Measurements from ENCODE around the gene ZMYM4. TPM values are rescaled to one million over a fixed set of nuclear protein-coding genes. Genes with fewer than 3 reads are reported as not detected.
"Not testable (repeated sequence)": the region's sequence is repeated elsewhere in the genome, so short reads cannot be mapped to it uniquely, and the experiment has no call there.

Gene ZMYM4
- polyA plus RNA-seq, 1 donor from 2014 or later: 28.0 TPM

DNA sequence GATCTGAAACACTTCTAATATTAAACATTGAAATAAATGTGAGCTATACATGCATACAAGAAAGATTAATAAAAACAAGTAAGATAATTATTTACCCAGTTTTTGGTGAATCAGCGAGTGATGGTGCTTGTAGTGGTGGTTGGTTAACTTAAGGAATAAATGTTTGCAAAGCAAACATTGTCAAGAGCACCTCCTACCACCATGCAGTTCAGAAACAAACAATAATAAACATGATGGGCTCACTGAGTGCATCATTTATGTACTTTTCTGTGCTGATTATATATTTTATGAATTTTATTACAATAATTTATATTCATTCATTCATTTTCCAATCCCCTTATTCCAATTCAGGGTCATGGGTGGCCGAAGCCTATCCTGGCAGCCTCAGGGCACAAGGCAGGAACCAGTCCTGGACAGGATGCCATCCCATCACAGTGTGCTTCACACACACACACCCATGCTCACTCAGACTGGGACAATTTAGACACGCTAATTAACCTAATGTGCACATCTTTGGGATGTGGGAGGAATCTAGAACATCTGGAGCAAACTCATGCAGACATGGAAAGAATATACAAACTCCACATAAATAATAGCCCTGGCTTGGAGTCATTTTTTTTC lies 57.8 kb downstream of the ZMYM4 start:
- Mint-ChIP-seq H3K4me3 (no peak overlapping the region), H3K4me1 (peaks cover 0 to 8% (median under 1%) of the 10 kb centered on the region in 3 donors), H3K36me3 (peaks cover 12% of the 10 kb centered on the region), H3K27ac (no peak overlapping the region), H3K9me3 (no peaks in the 10 kb centered on the region), H3K27me3 (no peaks in the 10 kb centered on the region)

DNA sequence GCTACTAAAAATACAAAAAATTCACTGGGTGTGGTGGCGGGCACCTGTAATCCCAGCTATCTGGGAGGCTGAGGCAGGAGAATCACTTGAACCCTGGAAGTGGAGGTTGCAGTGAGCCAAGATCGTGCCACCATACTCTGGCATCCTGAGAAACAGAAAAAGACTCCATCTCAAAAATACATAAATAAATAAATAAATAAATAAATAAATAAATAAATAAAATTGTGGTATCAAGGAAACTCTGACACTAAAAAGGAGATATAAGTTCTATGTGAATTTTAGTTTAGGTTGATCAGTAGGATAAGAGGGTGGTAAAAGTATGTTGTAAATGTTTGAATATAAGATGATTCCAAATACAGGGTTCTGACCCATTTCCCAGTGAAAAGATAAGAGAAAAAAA lies 63.1 kb downstream of the ZMYM4 start:
- H3K9me3 Mint-ChIP-seq, H3K4me3 Mint-ChIP-seq, H3K27ac Mint-ChIP-seq, H3K4me1 Mint-ChIP-seq, H3K27me3 Mint-ChIP-seq: not testable (repeated sequence)
- peaks cover 12% of the 10 kb centered on the region for H3K36me3 Mint-ChIP-seq

DNA sequence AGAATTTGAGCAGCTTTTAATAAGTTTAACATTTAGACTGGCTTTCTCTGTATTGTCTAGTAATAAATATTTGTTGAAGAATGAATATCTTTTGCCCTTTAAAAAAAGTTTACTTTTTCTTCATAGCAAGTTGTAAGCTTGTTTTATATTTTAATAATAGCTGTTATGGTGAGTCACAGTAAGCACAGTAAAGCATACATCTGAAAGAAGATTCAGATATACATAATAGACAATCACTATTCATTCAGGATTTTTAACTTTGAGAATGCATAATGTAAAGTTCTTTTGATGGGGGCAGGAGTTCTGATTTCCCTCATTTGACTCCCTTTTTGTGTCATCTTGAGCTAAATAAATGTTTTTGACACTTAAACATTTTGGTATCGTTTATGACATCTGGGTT lies 66.0 kb downstream of the ZMYM4 start:
- Mint-ChIP-seq H3K27ac (no peak overlapping the region), H3K36me3 (peaks cover 7% of the 10 kb centered on the region), H3K27me3 (no peaks in the 10 kb centered on the region), H3K4me1 (peaks cover 0 to 10% (median 3%) of the 10 kb centered on the region in 3 donors), H3K9me3 (no peaks in the 10 kb centered on the region), H3K4me3 (no peak overlapping the region)

DNA sequence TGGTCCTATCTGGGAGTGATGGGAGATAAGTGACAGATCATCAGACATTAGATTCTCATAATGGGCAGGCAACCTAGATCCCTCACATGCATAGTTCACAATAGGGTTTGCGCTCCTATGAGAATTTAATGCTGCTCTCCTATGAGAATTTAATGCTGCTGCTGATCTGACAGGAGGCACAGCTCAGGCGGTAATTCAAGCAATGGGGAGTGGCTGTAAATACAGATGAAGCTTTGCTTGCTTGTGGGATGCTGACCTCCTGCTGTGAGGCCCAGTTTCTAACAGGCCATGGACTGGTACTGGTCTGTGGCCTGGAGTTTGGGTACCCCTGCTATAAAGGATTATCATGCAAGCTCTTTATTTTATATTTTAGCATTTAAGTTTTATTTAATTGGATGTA lies 72.0 kb downstream of the ZMYM4 start:
- Mint-ChIP-seq H3K36me3 (peaks cover 2% of the 10 kb centered on the region), H3K9me3 (no peaks in the 10 kb centered on the region), H3K4me1 (peaks cover 0 to 10% (median 9%) of the 10 kb centered on the region in 3 donors), H3K27me3 (no peaks in the 10 kb centered on the region), H3K4me3 (no peak overlapping the region), H3K27ac (no peak overlapping the region)

DNA sequence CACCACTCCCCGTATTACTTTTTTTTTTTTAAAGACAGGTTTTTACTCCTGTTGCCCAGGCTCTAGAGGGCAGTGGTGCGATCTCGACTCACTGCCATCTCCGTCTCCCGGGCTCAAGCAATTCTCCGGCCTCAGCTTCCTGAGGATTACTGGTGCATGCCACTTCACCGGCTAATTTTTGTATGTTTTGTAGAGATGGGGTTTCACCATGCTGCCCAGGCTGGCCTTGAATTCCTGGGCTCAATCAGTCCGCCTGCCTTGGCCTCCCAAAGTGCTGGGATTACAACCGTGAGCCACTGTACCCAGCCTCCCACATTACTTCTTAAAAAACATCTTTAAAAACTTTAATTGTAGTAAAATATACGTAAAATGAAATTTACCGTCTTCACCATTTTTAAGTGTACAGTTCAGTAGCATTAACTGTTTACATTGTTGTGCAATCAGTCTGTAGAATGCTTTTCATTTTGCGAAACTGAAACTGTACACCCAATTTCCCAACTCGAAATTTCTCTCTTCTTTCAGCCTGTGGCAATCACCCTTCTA lies 77.0 kb downstream of the ZMYM4 start:
- Mint-ChIP-seq H3K4me3 (no peak overlapping the region), H3K27ac (no peak overlapping the region), H3K27me3 (no peaks in the 10 kb centered on the region)

DNA sequence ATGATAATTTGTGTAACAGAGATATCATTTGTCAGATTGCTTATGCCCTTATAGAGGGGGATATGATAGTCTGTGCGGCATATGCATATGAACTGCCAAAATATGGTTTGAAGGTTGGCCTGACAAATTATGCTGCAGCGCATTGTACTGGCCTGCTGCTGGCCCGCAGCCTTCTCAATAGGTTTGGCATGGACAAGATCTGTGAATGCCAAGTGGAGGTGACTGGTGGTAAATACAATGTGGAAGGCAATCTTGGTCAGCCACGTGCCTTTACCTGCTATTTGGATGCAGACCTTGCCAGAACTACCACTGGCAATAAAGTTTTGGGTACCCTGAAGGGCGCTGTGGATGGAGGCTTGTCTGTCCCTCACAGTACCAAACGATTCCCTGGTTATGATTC lies 82.4 kb downstream of the ZMYM4 start:
- Mint-ChIP-seq H3K4me1 (peaks cover 0 to 5% (median under 1%) of the 10 kb centered on the region in 3 donors), H3K9me3 (no peaks in the 10 kb centered on the region), H3K27ac (no peak overlapping the region), H3K4me3 (no peak overlapping the region), H3K36me3 (peaks cover 9% of the 10 kb centered on the region), H3K27me3 (no peaks in the 10 kb centered on the region)

More for the DNA sequence above, 77.0 kb downstream of the ZMYM4 start:
- no peaks in the 10 kb centered on the region for H3K9me3 Mint-ChIP-seq
- H3K36me3 Mint-ChIP-seq: no peaks in the 10 kb centered on the region
- H3K4me1 Mint-ChIP-seq: peaks cover 0 to 7% (median 2%) of the 10 kb centered on the region in 3 donors

DNA sequence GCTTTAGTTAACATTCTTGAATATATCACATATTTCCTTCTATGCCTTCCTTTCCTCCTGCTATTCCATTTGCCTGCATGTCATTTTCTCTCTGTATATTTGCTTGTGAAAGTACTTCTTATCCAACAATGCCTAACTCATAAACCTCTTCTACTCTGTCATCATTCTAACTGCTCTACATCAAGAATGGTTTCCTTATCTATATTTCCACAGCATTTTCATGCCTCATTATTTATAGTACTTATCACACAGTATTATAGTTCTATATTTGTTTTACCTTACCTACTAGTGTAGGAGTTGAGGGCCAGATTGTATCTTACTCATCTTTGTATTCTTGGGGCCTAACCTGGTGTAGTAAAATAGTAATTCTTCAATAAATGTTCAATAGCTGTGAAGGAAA lies 91.5 kb downstream of the ZMYM4 start:
- Mint-ChIP-seq H3K36me3 (peaks cover 17% of the 10 kb centered on the region), H3K9me3 (no peaks in the 10 kb centered on the region), H3K4me1 (peaks cover 15 to 26% (median 19%) of the 10 kb centered on the region in 3 donors), H3K27ac (no peak overlapping the region), H3K4me3 (no peak overlapping the region), H3K27me3 (no peaks in the 10 kb centered on the region)

DNA sequence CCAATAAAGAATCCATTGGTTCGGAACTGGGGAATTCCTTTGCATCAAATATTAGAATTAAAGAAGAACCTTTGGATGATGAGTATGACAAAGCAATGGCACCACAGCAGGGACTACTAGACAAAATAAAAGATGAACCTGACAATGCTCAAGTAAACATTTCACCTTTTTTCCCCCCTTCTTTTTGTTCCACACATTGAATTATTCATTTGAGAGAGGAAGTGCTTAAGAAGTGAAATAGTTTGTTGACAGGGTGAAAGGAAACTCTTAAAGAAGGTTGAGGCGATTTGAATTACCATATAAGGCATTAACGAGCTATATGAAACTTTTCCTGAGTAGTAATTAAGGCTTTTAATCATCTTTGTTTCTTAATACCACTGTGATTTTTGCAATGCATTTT lies 93.1 kb downstream of the ZMYM4 start:
- Mint-ChIP-seq H3K4me1 (peaks cover 16 to 26% (median 19%) of the 10 kb centered on the region in 3 donors), H3K4me3 (no peak overlapping the region), H3K27me3 (no peaks in the 10 kb centered on the region), H3K27ac (peak overlapping the region in 1 of 3 donors; percentile 65), H3K36me3 (peaks cover 15% of the 10 kb centered on the region), H3K9me3 (no peaks in the 10 kb centered on the region)

DNA sequence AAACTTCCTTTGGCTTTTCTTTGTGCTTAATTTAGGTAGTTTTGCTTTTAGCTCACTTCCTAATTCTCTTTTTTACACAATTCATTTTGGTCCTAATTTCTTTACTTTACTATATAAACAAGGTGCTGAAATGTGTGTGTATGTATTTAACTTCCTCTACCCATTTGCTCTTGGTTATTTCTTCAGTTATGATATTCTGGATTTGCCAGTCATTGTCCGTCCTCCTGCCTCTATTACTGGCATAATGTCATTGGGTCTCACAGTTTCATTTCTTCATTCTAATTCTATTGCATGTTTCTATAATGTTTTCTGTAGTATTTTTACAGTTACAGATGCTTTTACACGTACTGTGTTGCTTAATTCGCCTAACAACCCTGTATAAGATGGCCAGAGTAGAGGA lies 96.2 kb downstream of the ZMYM4 start:
- peaks cover 16 to 26% (median 19%) of the 10 kb centered on the region in 3 donors for H3K4me1 Mint-ChIP-seq
- H3K4me3 Mint-ChIP-seq: no peak overlapping the region
- H3K9me3 Mint-ChIP-seq: no peaks in the 10 kb centered on the region
- no peaks in the 10 kb centered on the region for H3K27me3 Mint-ChIP-seq
- H3K27ac Mint-ChIP-seq: no peak overlapping the region
- H3K36me3 Mint-ChIP-seq: peaks cover 11% of the 10 kb centered on the region

DNA sequence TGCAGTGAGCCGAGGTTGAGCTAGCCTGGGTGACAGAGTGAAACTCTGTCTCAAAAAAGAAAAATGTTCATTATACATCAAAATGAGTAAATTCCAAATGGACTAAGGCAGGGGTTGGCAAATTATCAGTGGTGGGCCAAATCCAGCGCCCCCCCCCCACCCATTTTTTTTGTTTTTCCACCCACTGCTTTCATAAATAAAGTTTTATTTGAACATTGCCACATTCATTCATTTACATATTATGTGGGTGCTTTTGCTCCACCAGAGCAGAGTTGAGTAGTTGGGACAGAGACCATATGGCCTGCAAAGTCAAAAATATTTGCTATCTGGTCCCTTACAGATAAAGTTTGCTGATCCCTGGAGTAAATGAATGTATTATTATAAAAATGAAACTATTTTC lies 99.4 kb downstream of the ZMYM4 start:
- H3K4me1 Mint-ChIP-seq: peaks cover 6 to 16% (median 15%) of the 10 kb centered on the region in 3 donors
- H3K27me3 Mint-ChIP-seq: no peaks in the 10 kb centered on the region
- H3K9me3 Mint-ChIP-seq: no peaks in the 10 kb centered on the region
- H3K36me3 Mint-ChIP-seq: peaks cover 5% of the 10 kb centered on the region
- no peak overlapping the region for H3K27ac Mint-ChIP-seq
- H3K4me3 Mint-ChIP-seq: no peak overlapping the region

DNA sequence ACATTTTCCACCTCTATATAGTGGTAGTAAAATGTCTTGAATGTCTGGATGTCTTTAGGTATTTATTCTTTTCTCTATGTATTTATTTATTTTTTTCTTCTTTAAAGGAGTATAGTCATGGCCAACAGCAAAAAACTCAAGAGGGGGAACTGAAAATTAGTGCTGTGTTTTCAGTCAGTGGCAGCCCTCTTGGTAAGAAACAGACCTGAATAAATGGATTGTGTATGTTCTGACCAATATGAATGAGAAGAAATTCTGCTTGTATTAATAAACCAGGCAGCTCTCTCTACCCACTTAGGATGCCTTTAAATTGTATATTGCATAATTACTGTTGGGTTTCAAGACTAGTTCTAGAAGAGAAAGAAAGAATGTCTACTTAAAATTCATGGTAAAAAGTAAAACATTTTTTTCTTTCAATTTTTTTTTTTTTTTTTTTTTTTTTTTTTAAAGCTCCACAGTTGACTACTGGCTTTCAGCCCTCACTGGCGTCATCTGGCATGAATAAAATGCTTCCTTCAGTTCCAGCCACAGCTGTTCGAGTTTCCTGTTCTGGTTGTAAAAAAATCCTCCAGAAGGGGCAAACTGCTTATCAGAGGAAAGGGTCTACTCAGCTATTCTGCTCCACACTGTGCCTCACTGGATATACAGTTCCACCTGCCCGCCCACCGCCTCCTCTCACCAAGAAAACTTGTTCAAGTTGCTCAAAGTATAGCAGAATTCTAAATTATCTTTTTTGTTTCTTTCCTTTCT lies 101.6 kb downstream of the ZMYM4 start:
- Mint-ChIP-seq H3K27ac (no peak overlapping the region), H3K4me1 (peaks cover 0 to 2% (median 0%) of the 10 kb centered on the region in 3 donors), H3K9me3 (no peaks in the 10 kb centered on the region), H3K27me3 (no peaks in the 10 kb centered on the region), H3K4me3 (no peak overlapping the region), H3K36me3 (peaks cover 5% of the 10 kb centered on the region)

DNA sequence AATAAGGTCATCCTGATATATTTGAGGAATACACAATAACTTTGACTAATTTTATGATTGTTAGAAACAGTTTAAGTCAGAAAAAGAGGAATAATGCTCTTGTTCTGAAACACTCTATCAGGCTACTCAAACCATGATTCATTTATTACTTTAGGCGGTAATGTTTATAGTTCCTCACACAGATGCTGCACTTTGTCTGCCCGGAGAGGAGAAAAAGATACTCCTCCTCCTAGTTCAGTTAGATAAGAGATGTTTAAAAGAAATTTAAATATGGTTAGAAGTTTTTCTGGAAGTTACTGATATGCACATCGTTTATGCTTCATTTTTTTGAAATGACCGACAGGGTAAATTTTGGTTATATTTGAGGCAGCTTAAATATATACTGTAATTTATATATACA lies 103.0 kb downstream of the ZMYM4 start:
- Mint-ChIP-seq H3K4me3 (no peak overlapping the region), H3K36me3 (peaks cover 7% of the 10 kb centered on the region), H3K9me3 (no peaks in the 10 kb centered on the region), H3K27ac (no peak overlapping the region), H3K27me3 (no peaks in the 10 kb centered on the region), H3K4me1 (peaks cover 0 to 2% (median 0%) of the 10 kb centered on the region in 3 donors)

DNA sequence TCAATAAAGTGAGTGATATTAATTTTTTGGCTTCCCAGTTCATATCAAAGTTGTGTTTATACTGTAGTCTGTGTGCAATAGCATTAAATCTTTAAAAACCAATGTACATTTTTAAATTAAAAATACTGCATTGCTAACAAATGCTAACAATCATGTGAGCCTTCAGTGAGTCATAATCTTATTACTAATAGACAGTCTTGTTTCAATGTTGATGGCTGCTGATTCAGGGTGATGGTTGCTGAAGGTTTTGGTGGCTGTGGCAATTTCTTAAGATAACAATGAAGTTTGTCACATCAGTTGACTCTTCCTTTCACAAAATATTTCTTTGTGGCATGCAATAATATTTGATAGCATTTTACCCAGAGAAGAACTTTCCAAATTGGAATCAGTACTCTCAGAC lies 109.0 kb downstream of the ZMYM4 start:
- peaks cover 0 to 2% (median 0%) of the 10 kb centered on the region in 3 donors for H3K4me1 Mint-ChIP-seq
- H3K27me3 Mint-ChIP-seq: no peaks in the 10 kb centered on the region
- H3K36me3 Mint-ChIP-seq: peaks cover 4% of the 10 kb centered on the region
- no peak overlapping the region for H3K4me3 Mint-ChIP-seq
- no peaks in the 10 kb centered on the region for H3K9me3 Mint-ChIP-seq
- no peak overlapping the region for H3K27ac Mint-ChIP-seq

DNA sequence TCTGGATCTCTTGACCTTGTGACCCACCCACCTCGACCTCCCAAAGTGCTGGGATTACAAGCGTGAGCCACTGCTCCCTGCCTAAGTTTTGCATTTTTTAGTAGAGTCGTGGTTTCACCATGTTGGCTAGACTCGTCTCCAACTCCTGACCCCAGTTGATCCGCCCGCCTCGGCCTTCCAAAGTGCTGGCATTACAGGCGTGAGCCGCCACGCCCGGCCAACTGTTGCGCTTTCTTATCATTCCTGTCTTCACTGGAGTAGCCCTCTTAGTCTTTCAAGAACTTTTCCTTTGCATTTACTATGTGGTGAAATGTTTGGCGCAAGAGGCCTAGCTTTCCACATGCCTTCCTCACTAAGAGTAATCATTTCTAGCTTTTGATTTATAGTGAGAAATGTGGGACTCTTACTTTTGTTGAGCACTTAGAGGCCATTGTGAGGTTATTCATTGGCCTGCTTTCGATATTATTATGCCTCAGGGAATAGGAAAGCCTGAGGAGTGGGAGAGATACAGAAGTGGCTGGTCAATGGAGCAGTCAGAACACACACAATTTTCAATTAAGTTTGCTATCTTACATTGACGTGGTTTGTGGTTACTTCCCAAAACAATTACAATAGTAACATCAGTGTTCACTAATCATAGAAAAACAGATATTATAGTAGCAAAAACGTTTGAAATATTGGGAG lies 111.0 kb downstream of the ZMYM4 start:
- H3K4me3 Mint-ChIP-seq: no peak overlapping the region
- peaks cover 0 to 2% (median 0%) of the 10 kb centered on the region in 3 donors for H3K4me1 Mint-ChIP-seq
- H3K27ac Mint-ChIP-seq: no peak overlapping the region
- no peaks in the 10 kb centered on the region for H3K27me3 Mint-ChIP-seq
- no peaks in the 10 kb centered on the region for H3K9me3 Mint-ChIP-seq
- peaks cover 4% of the 10 kb centered on the region for H3K36me3 Mint-ChIP-seq

DNA sequence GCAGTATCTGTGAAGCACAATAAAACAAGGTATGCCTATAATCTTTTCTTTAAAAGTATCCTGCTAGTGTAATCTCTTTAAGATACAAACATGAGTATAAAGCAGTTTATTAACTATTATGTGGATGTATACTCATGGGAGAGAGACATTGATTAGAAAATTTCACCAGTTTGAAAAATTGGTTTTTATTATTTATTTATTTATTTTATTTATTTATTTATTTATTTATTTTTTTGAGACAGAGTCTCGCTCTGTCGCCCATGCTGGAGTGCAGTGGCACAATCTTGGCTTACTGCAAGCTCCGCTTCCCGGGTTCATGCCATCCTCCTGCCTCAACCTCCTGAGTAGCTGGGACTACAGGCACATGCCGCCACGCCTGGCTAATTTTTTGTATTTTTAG lies 111.6 kb downstream of the ZMYM4 start:
- not testable (repeated sequence) for H3K4me1 Mint-ChIP-seq, H3K27me3 Mint-ChIP-seq, H3K9me3 Mint-ChIP-seq, H3K27ac Mint-ChIP-seq, H3K36me3 Mint-ChIP-seq, H3K4me3 Mint-ChIP-seq

Data from IgD-negative memory B cell (primary cell).